Activated B cell treated with CpG ODN at 0.5 μM for 24 hours (primary cell): Measurements from ENCODE around the gene WDR59. TPM values are rescaled to one million over a fixed set of nuclear protein-coding genes. Genes with fewer than 3 reads are reported as not detected.

ENCODE experiments used
- ATAC-seq: fragments of 200-7000 bp; cut with Tn5 transposase; one replicate; pipeline ENCODE4 v1.10.0; 2021; ENCODE audit warnings: low read depth, mild to moderate bottlenecking, moderate library complexity
- CTCF ChIA-PET: fragments of 350-600 bp; sonication (Branson Sonifier 250); formaldehyde crosslinking; loops from one replicate; lab custom pipeline; 2021; ENCODE audit warnings: antibody characterized with exemption; lab: Charles Lee
- POLR2A ChIA-PET: fragments of 350-600 bp; sonication (Branson Sonifier 250); formaldehyde crosslinking; loops from one replicate; lab custom pipeline; 2021; ENCODE audit warnings: antibody characterized with exemption; lab: Charles Lee
- DNase-seq: peaks from one replicate; pipeline ENCODE4 v3.0.0; 2022
- H3K27ac Mint-ChIP-seq: one replicate; pipeline ENCODE4 v1.8.0; 2020; ENCODE audit warnings: mixed read lengths
- H3K27me3 Mint-ChIP-seq: one replicate; pipeline ENCODE4 v1.8.0; 2021; ENCODE audit warnings: mixed read lengths
- H3K36me3 Mint-ChIP-seq: one replicate; pipeline ENCODE4 v1.8.0; 2021; ENCODE audit warnings: low read depth, mixed read lengths
- H3K4me1 Mint-ChIP-seq: one replicate; pipeline ENCODE4 v1.8.0; 2021; ENCODE audit warnings: mixed read lengths
- H3K4me3 Mint-ChIP-seq: one replicate; pipeline ENCODE4 v1.8.0; 2020; ENCODE audit warnings: mild to moderate bottlenecking, mixed read lengths
- H3K9me3 Mint-ChIP-seq: one replicate; pipeline ENCODE4 v1.8.0; 2020; ENCODE audit warnings: mixed read lengths
- CTCF ChIP-seq: fragments of 200-600 bp; IDR thresholded peaks from one replicate; pipeline ENCODE4 v1.8.0; 2022; ENCODE audit warnings: antibody characterized with exemption, mild to moderate bottlenecking
- intact Hi-C: fragments of 100-400 bp; cut with micrococcal nuclease; formaldehyde crosslinking; loops from one replicate; pipeline ENCODE4 v1.15.1; 2024
- total RNA-seq: library from RNA; stranded (reverse); gene quantifications from 2 replicates; pipeline ENCODE4 v1.2.3, GENCODE V29; 2022

Gene WDR59
- total RNA-seq, 1 donor from 2014 or later, result 93.3 TPM

GRCh38 chr16:74825016-74825415 lies 159.9 kb downstream of the WDR59 start:
- Mint-ChIP-seq H3K27me3 (peaks cover 23% of the 10 kb centered on the region), H3K4me1 (no peaks in the 10 kb centered on the region), H3K4me3 (no peak overlapping the region), H3K27ac (no peak overlapping the region), H3K9me3 (peaks cover 12% of the 10 kb centered on the region), H3K36me3 (peaks cover 2% of the 10 kb centered on the region)
- POLR2A ChIA-PET, result no interaction called here
- no peak for TF ChIP-seq CTCF
- ATAC-seq, result no peak
- CTCF ChIA-PET, result no interaction called here
- intact Hi-C loops, result no loop called here
- no peak for DNase-seq

Other genes starting within 250 kb of the WDR59 start
- 0.76 and 0.78 TPM in 2 replicates for gene FA2H, start 210.3 kb downstream of the WDR59 start, total RNA-seq
- gene ZNRF1, start 13.9 kb upstream of the WDR59 start, total RNA-seq, result 1.6 and 2.8 TPM in 2 replicates
- not detected in 2 replicates for gene LDHD, start 131.7 kb upstream of the WDR59 start, total RNA-seq
- 15.4 and 18.5 TPM in 2 replicates for gene ZFP1, start 163.4 kb upstream of the WDR59 start, total RNA-seq
- gene CTRB2, start 222.0 kb upstream of the WDR59 start, total RNA-seq, result not detected in 2 replicates
- not detected in 2 replicates for gene CTRB1, start 233.9 kb upstream of the WDR59 start, total RNA-seq